GM23248 (cell line): ENCODE data around the gene COQ8B.

Source experiments
- EZH2 ChIP-seq: fragments of 200-600 bp; sonication (generic); IDR thresholded peaks from 2 replicates; pipeline ENCODE4 v1.6.1; 2018; ENCODE audit warnings: antibody characterized with exemption, mild to moderate bottlenecking; ENCODE audit not compliant: insufficient read depth, poor library complexity, severe bottlenecking
- EZH2phosphoT487 ChIP-seq: fragments of 200-600 bp; sonication (generic); IDR thresholded peaks from 2 replicates; pipeline ENCODE4 v1.6.1; 2018; ENCODE audit warnings: antibody characterized with exemption, moderate library complexity, mild to moderate bottlenecking, low read depth; ENCODE audit not compliant: insufficient read depth

- TF ChIP-seq EZH2phosphoT487 (no peak), EZH2 (no peak)
Observed at GRCh38 chr19:40705950-40706619, 10.6 kb downstream of the COQ8B start.
